GM18498 (cell line): ENCODE data around the gene THSD7B.

ENCODE experiments used
- ATAC-seq: cut with Tn5 transposase; IDR thresholded peaks from one replicate; pipeline ENCODE4 v1.9.1; 2021; ENCODE audit warnings: mild to moderate bottlenecking, moderate library complexity; ENCODE audit not compliant: unreplicated experiment

THSD7B gene

DNA sequence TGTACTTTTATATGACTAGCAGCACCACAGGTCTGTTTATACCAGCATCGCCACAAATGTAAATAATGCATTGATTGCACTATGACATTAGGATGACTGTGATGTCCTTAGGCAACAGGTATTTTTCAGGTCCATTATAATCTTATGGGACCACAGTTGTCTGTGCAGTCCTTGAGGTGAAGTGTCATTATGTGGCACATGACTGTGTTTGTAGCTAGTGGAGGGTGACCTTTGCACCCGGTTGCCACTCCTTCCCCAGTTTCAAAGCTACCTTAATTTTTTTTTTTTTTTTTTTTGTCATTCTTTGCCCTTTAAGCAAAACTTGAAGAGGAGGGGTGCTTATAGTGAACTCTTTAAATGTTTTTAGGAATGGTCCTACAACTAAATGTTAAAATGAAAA lies 386.4 kb downstream of the THSD7B start:
- ATAC-seq, result no peak

DNA sequence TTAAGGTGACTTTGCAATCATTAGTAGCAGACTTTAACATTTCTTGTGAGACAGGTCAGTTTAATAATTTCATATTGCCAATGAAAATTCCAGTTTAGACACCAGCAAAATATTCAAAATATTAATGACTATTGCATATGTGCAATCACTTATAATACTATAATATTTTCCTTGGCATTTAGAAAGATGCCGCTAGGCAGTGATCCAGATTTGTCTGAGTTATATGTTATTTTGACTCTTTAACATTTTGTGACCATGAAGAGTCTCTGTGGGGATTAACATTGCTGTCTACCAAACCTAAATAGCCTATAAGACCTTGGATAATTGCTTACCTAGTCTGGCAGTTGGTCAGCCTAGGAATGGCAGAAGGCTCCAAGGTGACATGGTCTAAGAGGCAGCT lies 389.6 kb downstream of the THSD7B start:
- ATAC-seq, result no peak

DNA sequence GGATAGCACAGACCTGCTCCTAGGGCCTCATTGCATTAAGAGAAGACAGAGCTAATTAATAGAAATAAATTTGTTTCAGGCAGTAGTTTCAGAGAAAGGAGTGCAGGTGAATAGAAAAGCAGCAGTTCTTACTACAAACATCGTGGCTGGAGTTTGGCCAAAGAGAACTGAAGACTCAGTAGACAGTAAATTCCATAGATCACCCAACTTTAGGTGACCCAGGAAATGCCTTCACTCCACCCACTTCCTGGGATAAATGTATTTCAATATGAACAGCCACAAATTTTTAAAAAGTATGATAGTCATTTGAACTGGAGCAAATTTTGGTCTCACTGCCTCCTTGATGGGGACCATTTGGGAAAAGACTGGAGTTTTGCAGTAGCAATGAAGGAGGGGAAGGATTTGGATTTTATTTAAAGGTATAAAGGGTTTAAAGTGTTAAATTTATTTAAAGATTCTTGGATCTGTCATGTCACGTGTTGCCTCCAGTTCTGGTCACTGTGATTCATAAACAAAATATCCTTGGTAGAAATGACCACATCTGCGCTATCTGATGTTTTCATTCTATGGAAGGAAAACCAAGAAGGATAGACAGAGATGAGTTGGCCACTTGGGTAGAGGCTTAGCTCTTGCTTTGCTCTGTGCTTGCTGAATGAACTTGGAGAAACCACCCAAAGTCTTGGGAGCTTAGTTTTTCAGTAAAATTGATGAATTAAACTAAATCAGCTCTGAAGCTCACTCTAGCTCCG lies 390.2 kb downstream of the THSD7B start:
- ATAC-seq, result no peak

DNA sequence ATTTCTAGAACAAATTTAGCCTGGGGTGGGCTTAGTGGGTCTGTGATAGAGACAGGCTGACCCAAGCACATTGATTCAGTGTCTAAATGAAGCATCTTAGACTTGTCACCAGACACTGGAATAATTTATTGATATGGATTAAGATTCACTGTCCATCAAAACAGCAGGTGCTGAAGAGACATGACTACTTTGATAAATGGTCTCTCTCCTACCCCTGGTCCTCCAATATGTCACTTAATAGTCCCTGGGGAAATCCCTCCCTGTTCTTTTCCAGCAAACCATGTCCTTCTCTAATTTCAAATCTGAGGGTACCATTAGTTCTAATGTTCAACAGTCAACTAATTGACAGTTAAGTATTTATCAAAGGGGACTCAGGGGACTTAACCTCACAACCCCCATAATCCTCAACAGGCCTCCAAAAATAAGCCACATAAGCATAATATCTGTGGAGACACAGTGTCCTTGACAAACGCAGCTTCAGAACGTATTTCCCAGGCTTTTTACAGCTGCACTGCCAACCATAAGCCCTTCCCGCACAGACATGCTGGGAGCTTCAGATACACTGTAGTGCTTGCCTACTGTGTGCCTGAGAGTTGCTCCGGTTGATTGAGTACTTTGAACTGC lies 391.0 kb downstream of the THSD7B start:
- no peak for ATAC-seq

GRCh38 chr2:137157851-137158250 lies 392.5 kb downstream of the THSD7B start:
- no peak for ATAC-seq

DNA sequence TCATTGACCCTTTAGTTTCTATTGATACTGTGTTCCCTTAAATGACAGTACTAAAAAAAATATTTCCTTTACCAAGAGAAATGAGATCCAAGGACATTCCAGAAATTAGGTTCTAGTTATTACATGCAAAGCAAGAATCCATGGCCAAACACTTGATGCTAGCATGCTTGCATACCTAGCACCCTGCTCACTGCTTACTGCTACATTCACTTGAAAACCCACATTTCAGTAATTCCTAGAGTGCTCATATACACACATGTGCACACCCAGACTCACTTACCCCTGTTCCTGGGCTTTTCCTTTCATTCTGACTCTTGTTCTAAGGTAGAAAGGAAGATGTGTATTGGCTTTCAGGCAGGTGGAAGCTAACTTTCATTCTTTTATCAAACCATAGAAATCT lies 395.9 kb downstream of the THSD7B start:
- ATAC-seq, result no peak

DNA sequence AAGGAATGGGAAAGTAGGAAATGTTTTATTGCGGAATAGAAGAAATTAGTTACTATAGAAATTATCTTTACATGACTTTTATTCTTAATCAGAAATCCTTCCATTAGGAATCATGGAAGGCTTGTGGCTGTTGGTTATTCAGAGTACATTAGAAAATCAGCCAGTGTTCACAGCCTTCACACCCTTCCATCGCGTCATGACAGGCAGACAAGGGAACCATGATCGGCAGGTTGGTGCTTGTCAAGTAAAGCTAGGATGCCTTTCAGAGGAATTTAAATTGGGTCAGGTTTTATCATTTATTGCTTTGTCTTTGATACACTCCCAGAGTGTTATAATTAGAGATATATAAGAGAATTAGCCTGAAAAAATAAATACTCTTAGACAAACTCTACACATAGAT lies 400.6 kb downstream of the THSD7B start:
- ATAC-seq, result no peak

GRCh38 chr2:137167651-137168050 lies 402.3 kb downstream of the THSD7B start:
- no peak for ATAC-seq

- ATAC-seq, result no peak
Observed at GRCh38 chr2:137168552-137168951, 403.2 kb downstream of the THSD7B start.

GRCh38 chr2:137172162-137172561 lies 406.8 kb downstream of the THSD7B start:
- no peak for ATAC-seq

DNA sequence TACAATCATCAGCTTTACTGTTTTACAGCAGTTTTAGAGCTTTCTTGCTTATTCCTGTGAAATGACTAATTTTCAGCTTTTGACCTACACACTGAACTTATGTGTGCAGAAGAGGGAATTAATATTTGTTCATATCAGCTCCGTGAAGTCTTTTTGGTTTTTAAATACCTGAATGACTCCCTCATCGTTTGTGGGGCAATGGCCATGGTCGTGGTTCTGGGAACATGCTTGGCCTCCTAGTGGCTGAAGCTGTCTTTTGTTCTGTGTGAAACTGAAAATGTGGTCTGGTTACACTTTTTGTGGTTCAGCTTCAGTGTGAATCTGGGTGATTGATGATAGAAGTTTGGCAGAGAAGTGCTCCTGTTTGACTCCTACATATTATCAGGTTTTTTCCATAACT lies 408.1 kb downstream of the THSD7B start:
- peak; percentile 90 for ATAC-seq

GRCh38 chr2:137175246-137175645 lies 409.9 kb downstream of the THSD7B start:
- ATAC-seq, result no peak

DNA sequence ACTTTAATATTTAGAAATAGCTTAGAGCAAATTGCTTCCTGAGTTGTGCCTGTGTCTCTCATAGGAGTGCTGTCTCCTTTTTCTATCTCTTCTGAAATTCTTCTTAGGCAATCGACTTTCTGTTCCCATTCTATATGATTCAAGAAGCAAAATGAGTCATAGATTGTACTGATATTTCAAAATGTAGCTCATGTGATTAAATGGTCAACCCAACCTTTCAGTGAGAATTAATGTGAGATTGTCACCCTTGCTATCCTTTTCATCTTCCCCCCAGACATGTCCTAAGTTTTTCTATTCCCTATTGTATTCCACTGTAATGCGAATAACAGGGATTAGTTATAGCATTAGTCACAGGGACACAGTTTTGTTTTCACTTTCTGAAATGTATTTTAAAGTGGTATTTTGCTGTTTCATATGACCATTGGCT lies 413.6 kb downstream of the THSD7B start:
- ATAC-seq, result no peak

DNA sequence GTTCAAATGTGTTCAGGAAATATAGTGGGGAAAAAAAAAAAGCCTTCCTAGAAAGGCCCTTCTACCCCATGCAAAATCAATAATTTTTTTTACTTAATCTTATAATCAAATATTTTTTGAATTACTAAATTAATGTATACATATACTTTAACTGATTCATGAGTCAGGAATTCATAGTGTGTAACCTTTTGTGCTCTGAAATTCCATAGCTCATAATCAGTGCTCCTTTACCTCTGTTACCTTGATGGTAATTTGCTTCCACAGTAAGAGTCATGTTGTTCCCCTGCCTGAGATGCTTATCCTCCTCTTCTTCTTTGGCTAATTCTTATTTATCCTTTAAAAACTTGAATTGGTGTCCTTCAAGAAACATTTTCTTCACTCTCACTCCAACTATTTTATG lies 414.2 kb downstream of the THSD7B start:
- ATAC-seq, result no peak

GRCh38 chr2:137180012-137180411 lies 414.7 kb downstream of the THSD7B start:
- no peak for ATAC-seq

DNA sequence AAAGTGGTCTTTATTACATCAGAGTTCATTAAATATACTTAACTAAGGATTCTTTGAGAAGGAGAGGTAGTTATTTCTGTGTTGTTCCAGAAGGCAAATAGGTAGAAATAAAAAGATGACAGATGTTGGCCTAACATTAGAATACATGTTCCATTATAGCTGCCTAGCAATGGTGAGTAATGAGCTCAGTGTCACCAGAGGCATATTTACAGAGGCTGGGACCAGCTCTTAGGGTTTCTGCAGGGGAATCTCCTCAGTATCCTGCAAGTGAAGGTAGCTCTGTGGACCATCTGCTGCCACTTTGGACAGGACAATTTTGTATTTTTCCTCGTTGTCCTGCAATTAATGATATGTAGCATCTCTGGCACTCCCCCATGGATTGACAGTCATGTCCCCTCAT lies 416.0 kb downstream of the THSD7B start:
- no peak for ATAC-seq

DNA sequence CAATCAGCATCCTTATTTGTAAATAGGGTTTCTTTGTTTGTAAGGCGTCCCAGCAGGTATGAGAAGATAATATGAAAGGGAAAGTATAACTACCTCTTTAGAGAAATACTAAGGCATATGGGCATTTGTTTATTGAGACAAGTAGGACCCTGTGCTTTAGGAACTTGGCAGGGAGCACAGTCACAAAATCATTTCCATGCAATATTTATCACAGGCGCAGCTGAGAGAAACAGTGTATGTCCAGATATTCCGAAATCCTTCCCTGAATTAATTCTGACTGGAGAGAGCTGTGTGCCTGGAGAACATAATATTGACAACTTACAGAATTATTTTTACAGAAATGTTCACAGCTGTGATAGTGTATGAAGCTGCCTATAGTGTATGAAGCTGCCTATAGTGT lies 416.7 kb downstream of the THSD7B start:
- no peak for ATAC-seq

- no peak for ATAC-seq
Observed at GRCh38 chr2:137183206-137183898, 418.0 kb downstream of the THSD7B start.

GRCh38 chr2:137185378-137186078 lies 420.2 kb downstream of the THSD7B start:
- ATAC-seq, result no peak

DNA sequence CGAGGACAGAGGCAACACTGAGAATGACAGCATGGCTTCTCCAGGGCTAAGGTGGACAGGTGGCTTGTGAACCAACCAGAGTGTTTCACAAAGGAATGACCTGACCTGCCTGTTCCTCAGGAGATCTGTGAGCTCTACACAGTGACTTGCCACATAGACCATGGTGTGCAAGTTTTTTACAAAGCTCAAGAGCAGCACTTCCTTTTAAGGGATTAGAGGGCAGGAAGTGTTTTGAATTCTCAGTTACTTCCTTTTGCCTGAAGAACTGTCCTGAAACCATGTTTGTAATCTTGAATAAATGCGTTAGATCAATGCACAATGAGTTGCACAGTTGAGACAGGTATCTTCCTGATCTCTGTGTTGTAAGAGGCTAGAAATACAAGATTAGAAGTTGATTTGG lies 421.9 kb downstream of the THSD7B start:
- no peak for ATAC-seq

GRCh38 chr2:137190411-137191195 lies 425.3 kb downstream of the THSD7B start:
- ATAC-seq, result no peak
